Mucosa of rectum (tissue), 2 donors: Measurements from ENCODE around the gene RNF220.

Experiments
- H3K27ac ChIP-seq, 2 donors: one replicate each; pipeline ENCODE4 v1.7.0; 2013; ENCODE audit warnings: inconsistent platforms in 2 of 2, low read depth in 2 of 2, low read length in 2 of 2
- H3K27me3 ChIP-seq, 2 donors: one replicate each; pipeline ENCODE4 v1.7.0; 2013; ENCODE audit warnings: low read length in 2 of 2; ENCODE audit not compliant: control insufficient read depth in 2 of 2, insufficient read depth in 2 of 2
- H3K36me3 ChIP-seq, 2 donors: one replicate each; pipeline ENCODE4 v1.7.0; 2013; ENCODE audit warnings: low read length in 2 of 2; ENCODE audit not compliant: control insufficient read depth in 2 of 2, insufficient read depth in 2 of 2
- H3K4me1 ChIP-seq, 2 donors: one replicate each; pipeline ENCODE4 v1.7.0; 2013; ENCODE audit warnings: low read length in 2 of 2, mild to moderate bottlenecking in 1 of 2; ENCODE audit not compliant: control insufficient read depth in 2 of 2, insufficient read depth in 2 of 2
- H3K4me3 ChIP-seq, 2 donors: one replicate each; pipeline ENCODE4 v1.7.0; 2013; ENCODE audit warnings: low read length in 2 of 2
- H3K9ac ChIP-seq, 2 donors: one replicate each; pipeline ENCODE4 v1.7.0; 2013; ENCODE audit warnings: low read length in 2 of 2, low read depth in 1 of 2, mild to moderate bottlenecking in 1 of 2
- H3K9me3 ChIP-seq, 2 donors: one replicate each; pipeline ENCODE4 v1.7.0; 2013; ENCODE audit warnings: low read length in 2 of 2; ENCODE audit not compliant: control insufficient read depth in 2 of 2
- donor health status: healthy.
- donor health status: Normal muscosa, but diverticular disease.

Gene RNF220

GRCh38 chr1:44417351-44418021 lies 12.4 kb downstream of the RNF220 start:
- no peaks in the 10 kb centered on the region for H3K36me3 ChIP-seq
- H3K27me3 ChIP-seq = peaks cover 66 to 78% of the 10 kb centered on the region in 2 donors
- H3K4me3 ChIP-seq = peak overlapping the region in 1 of 2 donors; percentile 19
- no peak overlapping the region for H3K27ac ChIP-seq
- H3K4me1 ChIP-seq = no peaks in the 10 kb centered on the region
- H3K9me3 ChIP-seq = no peaks in the 10 kb centered on the region
- no peak overlapping the region for H3K9ac ChIP-seq

GRCh38 chr1:44418022-44418673 lies 13.1 kb downstream of the RNF220 start:
- peaks cover 60 to 71% of the 10 kb centered on the region in 2 donors for H3K27me3 ChIP-seq

GRCh38 chr1:44419901-44420300 lies 14.8 kb downstream of the RNF220 start:
- H3K27ac ChIP-seq = no peak overlapping the region
- no peak overlapping the region for H3K4me3 ChIP-seq
- no peak overlapping the region for H3K9ac ChIP-seq
- H3K36me3 ChIP-seq = no peaks in the 10 kb centered on the region
- peaks cover 0 to 4% of the 10 kb centered on the region in 2 donors for H3K4me1 ChIP-seq
- no peaks in the 10 kb centered on the region for H3K9me3 ChIP-seq
- peaks cover 45 to 54% of the 10 kb centered on the region in 2 donors for H3K27me3 ChIP-seq

More at GRCh38 chr1:44418022-44418673, 13.1 kb downstream of the RNF220 start:
- no peak overlapping the region for H3K27ac ChIP-seq
- H3K4me1 ChIP-seq = no peaks in the 10 kb centered on the region
- no peaks in the 10 kb centered on the region for H3K9me3 ChIP-seq
- no peak overlapping the region for H3K9ac ChIP-seq
- no peak overlapping the region for H3K4me3 ChIP-seq
- no peaks in the 10 kb centered on the region for H3K36me3 ChIP-seq

GRCh38 chr1:44420535-44420934 lies 15.5 kb downstream of the RNF220 start:
- no peaks in the 10 kb centered on the region for H3K36me3 ChIP-seq
- no peak overlapping the region for H3K27ac ChIP-seq
- peaks cover 0 to 4% of the 10 kb centered on the region in 2 donors for H3K4me1 ChIP-seq
- H3K27me3 ChIP-seq = peaks cover 47 to 50% of the 10 kb centered on the region in 2 donors
- H3K9ac ChIP-seq = no peak overlapping the region
- H3K9me3 ChIP-seq = no peaks in the 10 kb centered on the region
- H3K4me3 ChIP-seq = no peak overlapping the region

GRCh38 chr1:44421446-44421884 lies 16.4 kb downstream of the RNF220 start:
- Histone ChIP-seq H3K4me1 (peaks cover 0 to 4% of the 10 kb centered on the region in 2 donors), H3K27me3 (peaks cover 39 to 41% of the 10 kb centered on the region in 2 donors), H3K36me3 (no peaks in the 10 kb centered on the region), H3K27ac (no peak overlapping the region), H3K4me3 (no peak overlapping the region), H3K9ac (no peak overlapping the region), H3K9me3 (no peaks in the 10 kb centered on the region)

GRCh38 chr1:44422161-44422560 lies 17.1 kb downstream of the RNF220 start:
- no peak overlapping the region for H3K4me3 ChIP-seq
- no peak overlapping the region for H3K27ac ChIP-seq
- peaks cover 34 to 38% of the 10 kb centered on the region in 2 donors for H3K27me3 ChIP-seq
- no peaks in the 10 kb centered on the region for H3K9me3 ChIP-seq
- no peaks in the 10 kb centered on the region for H3K36me3 ChIP-seq
- no peak overlapping the region for H3K9ac ChIP-seq
- H3K4me1 ChIP-seq = peaks cover 0 to 4% of the 10 kb centered on the region in 2 donors

- peaks cover 0 to 4% of the 10 kb centered on the region in 2 donors for H3K4me1 ChIP-seq
- no peak overlapping the region for H3K27ac ChIP-seq
- H3K9ac ChIP-seq = no peak overlapping the region
- H3K4me3 ChIP-seq = no peak overlapping the region
- no peaks in the 10 kb centered on the region for H3K36me3 ChIP-seq
- H3K27me3 ChIP-seq = peaks cover 28 to 39% of the 10 kb centered on the region in 2 donors
- no peaks in the 10 kb centered on the region for H3K9me3 ChIP-seq
Measured at GRCh38 chr1:44423591-44424537, 18.8 kb downstream of the RNF220 start.

GRCh38 chr1:44424747-44425146 lies 19.7 kb downstream of the RNF220 start:
- Histone ChIP-seq H3K9ac (no peak overlapping the region), H3K27me3 (peaks cover 25 to 37% of the 10 kb centered on the region in 2 donors), H3K4me3 (no peak overlapping the region), H3K4me1 (peaks cover 0 to 4% of the 10 kb centered on the region in 2 donors), H3K36me3 (no peaks in the 10 kb centered on the region), H3K9me3 (no peaks in the 10 kb centered on the region), H3K27ac (no peak overlapping the region)

GRCh38 chr1:44425341-44426082 lies 20.5 kb downstream of the RNF220 start:
- Histone ChIP-seq H3K9me3 (no peaks in the 10 kb centered on the region), H3K4me3 (no peak overlapping the region), H3K27ac (no peak overlapping the region), H3K27me3 (peaks cover 17 to 30% of the 10 kb centered on the region in 2 donors), H3K9ac (no peak overlapping the region), H3K4me1 (peaks cover 0 to 4% of the 10 kb centered on the region in 2 donors), H3K36me3 (no peaks in the 10 kb centered on the region)
